Tibial artery (tissue), 4 donors: ENCODE results near the gene DNAJC1.

Experiments
- DNase-seq, 2 donors: peaks; one replicate each; pipeline ENCODE4 v3.0.0-alpha.2; 2019
- H3K27ac ChIP-seq, 2 donors: fragments of 200-600 bp; sonication (generic) in 1 of 2; 1 replicate in 1 of 2; 2 replicates in 1 of 2; pipeline ENCODE4 v1.5.1; 2018 to 2019; ENCODE audit warnings: mild to moderate bottlenecking in 1 of 2
- H3K27me3 ChIP-seq, 2 donors: fragments of 200-600 bp; sonication (generic) in 1 of 2; one replicate each; pipeline versions ENCODE4 v1.5.1 to v1.6.0; 2016 to 2019
- H3K36me3 ChIP-seq, 3 donors: fragments of 200-600 bp; sonication (generic) in 2 of 3; one replicate each; pipeline ENCODE4 v1.5.1; 2016 to 2019; ENCODE audit warnings: mild to moderate bottlenecking in 2 of 3
- H3K4me1 ChIP-seq, 4 donors: fragments of 200-600 bp; sonication (generic) in 2 of 4; 1 replicate in 3 of 4; 2 replicates in 1 of 4; pipeline ENCODE4 v1.5.1; 2016 to 2019
- H3K4me3 ChIP-seq, 2 donors: fragments of 200-600 bp; sonication (generic) in 1 of 2; 1 replicate in 1 of 2; 2 replicates in 1 of 2; pipeline ENCODE4 v1.5.1; 2018 to 2019; ENCODE audit warnings: mild to moderate bottlenecking in 2 of 2
- H3K9me3 ChIP-seq, 3 donors: fragments of 200-600 bp; sonication (generic) in 1 of 3; one replicate each; pipeline ENCODE4 v1.5.1; 2016 to 2019
- intact Hi-C: fragments of 100-400 bp; cut with DNase I; formaldehyde crosslinking; loops from one replicate; pipeline ENCODE4 v1.15.0; 2023; ENCODE audit warnings: low total_unique reads
- TF ChIP-seq, protein P1 (sequence below), 2 experiments: fragments of 200-600 bp in 1 of 2; fragments of 450-650 bp in 1 of 2; IDR thresholded peaks; one replicate each; pipeline ENCODE4 v1.5.1; 2017 to 2019; ENCODE audit warnings: antibody characterized with exemption in 2 of 2, mild to moderate bottlenecking in 1 of 2, moderate library complexity in 1 of 2

The DNAJC1 gene

DNA sequence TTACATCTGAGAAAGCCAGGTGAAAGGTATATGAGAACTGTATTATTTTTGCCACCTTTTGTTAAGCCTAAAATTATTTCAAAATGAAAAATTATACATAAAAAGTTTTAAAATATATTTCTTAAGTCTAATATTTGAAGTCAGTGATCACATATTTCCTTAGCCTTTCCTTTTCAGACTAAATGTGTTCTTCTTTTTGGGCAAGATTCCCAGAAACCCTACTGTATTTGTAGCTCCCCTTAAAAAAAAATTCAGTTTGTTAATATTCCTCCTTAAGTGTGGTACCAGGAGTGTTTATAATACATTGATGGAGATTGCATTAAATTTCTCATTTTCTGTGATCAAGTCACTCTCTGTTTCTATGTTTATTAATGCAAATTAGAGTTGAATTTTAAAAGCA is 22.8 kb downstream of the DNAJC1 start:
- Histone ChIP-seq H3K9me3 (no peaks in the 10 kb centered on the region), H3K36me3 (no peaks in the 10 kb centered on the region), H3K4me1 (peaks cover 0 to 10% (median 0%) of the 10 kb centered on the region in 4 donors), H3K27ac (no peak overlapping the region), H3K27me3 (no peaks in the 10 kb centered on the region), H3K4me3 (no peak overlapping the region)
- intact Hi-C loops = no loop called here
- TF ChIP-seq, protein P1, sequence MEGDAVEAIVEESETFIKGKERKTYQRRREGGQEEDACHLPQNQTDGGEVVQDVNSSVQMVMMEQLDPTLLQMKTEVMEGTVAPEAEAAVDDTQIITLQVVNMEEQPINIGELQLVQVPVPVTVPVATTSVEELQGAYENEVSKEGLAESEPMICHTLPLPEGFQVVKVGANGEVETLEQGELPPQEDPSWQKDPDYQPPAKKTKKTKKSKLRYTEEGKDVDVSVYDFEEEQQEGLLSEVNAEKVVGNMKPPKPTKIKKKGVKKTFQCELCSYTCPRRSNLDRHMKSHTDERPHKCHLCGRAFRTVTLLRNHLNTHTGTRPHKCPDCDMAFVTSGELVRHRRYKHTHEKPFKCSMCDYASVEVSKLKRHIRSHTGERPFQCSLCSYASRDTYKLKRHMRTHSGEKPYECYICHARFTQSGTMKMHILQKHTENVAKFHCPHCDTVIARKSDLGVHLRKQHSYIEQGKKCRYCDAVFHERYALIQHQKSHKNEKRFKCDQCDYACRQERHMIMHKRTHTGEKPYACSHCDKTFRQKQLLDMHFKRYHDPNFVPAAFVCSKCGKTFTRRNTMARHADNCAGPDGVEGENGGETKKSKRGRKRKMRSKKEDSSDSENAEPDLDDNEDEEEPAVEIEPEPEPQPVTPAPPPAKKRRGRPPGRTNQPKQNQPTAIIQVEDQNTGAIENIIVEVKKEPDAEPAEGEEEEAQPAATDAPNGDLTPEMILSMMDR (IDR thresholded peaks at IDR 0.05) = no peak
- DNase-seq = no peak

DNA sequence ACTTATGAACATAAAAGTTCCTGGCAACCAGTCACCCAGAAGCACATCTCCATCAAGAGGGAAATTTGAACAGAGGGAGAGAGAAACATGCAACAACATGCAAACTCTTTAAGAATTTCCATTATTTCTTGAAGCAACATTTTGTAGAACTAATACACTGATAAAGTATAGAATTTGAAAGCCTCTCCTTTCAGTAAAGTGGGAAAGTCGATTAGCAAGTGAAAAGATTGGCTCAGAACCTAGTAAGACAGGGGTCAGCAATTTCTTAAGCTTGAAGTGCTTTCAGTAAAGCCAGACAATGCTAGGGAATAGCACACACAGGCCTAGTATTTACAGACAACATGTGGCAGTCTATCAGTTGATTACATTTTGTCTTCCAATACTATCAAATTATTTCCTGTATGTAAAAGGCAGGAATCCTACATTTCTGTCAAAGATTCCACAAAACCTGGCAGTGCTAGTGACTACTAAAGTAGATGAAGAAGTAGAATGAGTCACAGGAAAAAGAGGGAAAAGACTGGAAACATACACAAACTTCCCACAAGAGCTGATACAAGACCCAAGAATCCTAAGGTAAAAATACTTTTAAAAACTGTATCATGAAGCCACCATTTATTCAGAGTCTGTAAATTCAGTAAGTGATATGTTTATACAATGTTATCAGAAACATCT is 25.2 kb downstream of the DNAJC1 start:
- Histone ChIP-seq H3K27ac (no peak overlapping the region), H3K27me3 (no peaks in the 10 kb centered on the region), H3K9me3 (no peaks in the 10 kb centered on the region), H3K4me1 (peaks cover 0 to 10% (median 0%) of the 10 kb centered on the region in 4 donors), H3K4me3 (no peak overlapping the region), H3K36me3 (no peaks in the 10 kb centered on the region)
- TF ChIP-seq, protein P1 (IDR thresholded peaks at IDR 0.05) = no peak
- DNase-seq = no peak
- intact Hi-C loops = no loop called here

DNA sequence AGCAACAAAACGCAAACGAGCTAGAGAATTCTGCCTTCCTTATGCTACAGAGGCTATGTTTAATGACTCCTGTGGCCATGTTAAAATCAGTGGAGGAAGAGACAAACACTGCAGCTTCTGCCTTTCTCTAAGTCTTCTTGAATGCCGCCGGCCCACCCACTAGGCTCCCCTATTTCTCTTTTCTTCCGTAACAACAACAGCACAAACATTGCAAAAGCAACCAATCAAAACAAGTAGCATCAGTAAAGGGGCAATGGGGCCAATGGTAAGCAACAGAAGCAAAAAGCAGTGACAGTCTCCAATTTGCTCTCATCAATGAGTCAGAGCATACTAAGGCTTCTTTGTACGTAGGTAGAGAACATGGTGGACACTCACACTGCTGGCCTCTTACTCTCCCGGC is 26.8 kb downstream of the DNAJC1 start:
- H3K27ac ChIP-seq = no peak overlapping the region
- H3K4me1 ChIP-seq = peaks cover 0 to 10% (median 0%) of the 10 kb centered on the region in 4 donors
- H3K4me3 ChIP-seq = no peak overlapping the region
- no peaks in the 10 kb centered on the region for H3K36me3 ChIP-seq
- no peaks in the 10 kb centered on the region for H3K27me3 ChIP-seq
- DNase-seq = no peak
- TF ChIP-seq, protein P1 (IDR thresholded peaks at IDR 0.05) = no peak
- intact Hi-C loops = no loop called here
- no peaks in the 10 kb centered on the region for H3K9me3 ChIP-seq

DNA sequence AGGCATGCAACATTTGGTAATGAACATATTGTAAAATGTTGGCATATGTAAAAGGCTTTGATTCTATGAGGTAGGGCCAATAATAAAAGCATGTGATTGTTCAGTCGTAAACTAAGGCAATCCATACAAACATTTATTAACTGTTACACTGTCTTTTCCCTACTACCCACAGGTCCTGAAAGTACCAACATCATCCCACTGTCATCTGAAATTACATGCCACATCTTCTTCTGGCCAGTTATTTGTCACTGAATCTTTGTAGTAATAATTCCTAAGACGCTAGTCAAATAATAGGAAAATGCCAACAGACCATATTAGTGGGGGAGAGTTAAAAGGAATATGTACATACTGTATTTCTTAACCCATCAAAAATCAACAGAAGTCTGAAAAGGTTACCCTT is 27.2 kb downstream of the DNAJC1 start:
- Histone ChIP-seq H3K27ac (no peak overlapping the region), H3K27me3 (no peaks in the 10 kb centered on the region), H3K9me3 (no peaks in the 10 kb centered on the region), H3K4me3 (no peak overlapping the region), H3K4me1 (peaks cover 0 to 10% (median 0%) of the 10 kb centered on the region in 4 donors), H3K36me3 (no peaks in the 10 kb centered on the region)
- TF ChIP-seq, protein P1 (IDR thresholded peaks at IDR 0.05) = no peak
- intact Hi-C loops = no loop called here
- no peak for DNase-seq

DNA sequence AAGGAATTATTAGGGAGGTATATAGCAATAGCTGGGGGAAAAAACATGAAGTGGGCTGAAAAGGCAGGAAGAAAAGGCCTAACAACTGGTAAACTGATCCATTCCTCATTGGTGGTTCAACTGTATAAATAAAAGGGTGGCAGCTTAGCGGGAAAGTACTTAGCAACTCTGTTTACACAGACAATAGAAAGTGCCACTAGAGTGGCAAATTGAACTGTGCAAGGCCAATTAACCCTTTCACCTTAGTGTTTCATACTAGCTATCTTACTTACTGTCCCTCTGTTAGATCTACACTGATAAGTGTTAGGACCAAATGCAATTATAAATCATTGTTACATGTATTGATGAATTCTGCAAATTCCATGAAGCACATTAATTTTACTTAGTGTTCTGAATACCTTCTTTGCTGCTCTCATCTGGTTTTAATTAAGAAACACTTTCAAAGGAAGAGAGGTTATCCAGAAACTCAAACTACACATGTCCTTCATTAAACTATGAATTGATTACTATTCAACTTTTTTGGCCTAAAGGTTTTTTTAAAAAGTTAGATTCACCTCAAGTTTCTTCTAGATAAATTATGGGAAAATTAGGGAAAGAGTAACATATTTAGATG is 28.0 kb downstream of the DNAJC1 start:
- Histone ChIP-seq H3K4me1 (peaks cover 0 to 10% (median 0%) of the 10 kb centered on the region in 4 donors), H3K27me3 (no peaks in the 10 kb centered on the region), H3K9me3 (no peaks in the 10 kb centered on the region), H3K4me3 (no peak overlapping the region), H3K27ac (no peak overlapping the region), H3K36me3 (no peaks in the 10 kb centered on the region)
- intact Hi-C loops = no loop called here
- DNase-seq = no peak
- TF ChIP-seq, protein P1 (IDR thresholded peaks at IDR 0.05) = no peak
